Mesendoderm (in vitro differentiated cells): ENCODE results near the gene OR10S1.

Experiments used
- DNase-seq: peaks from one replicate; pipeline ENCODE4 v3.0.0; 2013
- H2AK5ac ChIP-seq: 2 replicates; pipeline ENCODE4 v1.6.1; 2013; ENCODE audit warnings: low read length, inconsistent platforms
- H2BK120ac ChIP-seq: 2 replicates; pipeline ENCODE4 v1.6.1; 2013; ENCODE audit warnings: low read depth, mild to moderate bottlenecking, low read length, moderate library complexity, mixed read lengths
- H2BK15ac ChIP-seq: replicated peaks from 2 replicates; pipeline ENCODE4 v1.6.1; 2013; ENCODE audit warnings: low read depth, mild to moderate bottlenecking, moderate library complexity
- H2BK5ac ChIP-seq: 2 replicates; pipeline ENCODE4 v1.6.1; 2013; ENCODE audit warnings: low read length, inconsistent platforms
- H3K18ac ChIP-seq: 2 replicates; pipeline ENCODE4 v1.6.1; 2013; ENCODE audit warnings: mild to moderate bottlenecking, low read length, mixed read lengths
- H3K23ac ChIP-seq: one replicate; pipeline ENCODE4 v1.6.1; 2013; ENCODE audit warnings: low read length
- H3K27ac ChIP-seq: 2 replicates; pipeline ENCODE4 v1.5.1; 2013; ENCODE audit warnings: low read depth, mild to moderate bottlenecking, inconsistent platforms, low read length, moderate library complexity
- H3K27me3 ChIP-seq: 2 replicates; pipeline ENCODE4 v1.6.1; 2013; ENCODE audit warnings: low read length, control low read depth, mild to moderate bottlenecking, inconsistent platforms; ENCODE audit not compliant: insufficient read depth, poor library complexity
- H3K36me3 ChIP-seq: 2 replicates; pipeline ENCODE4 v1.6.1; 2013; ENCODE audit warnings: low read length, inconsistent platforms; ENCODE audit not compliant: control insufficient read depth, insufficient read depth
- H3K4ac ChIP-seq: one replicate; pipeline ENCODE4 v1.6.1; 2013; ENCODE audit warnings: low read depth, mild to moderate bottlenecking, low read length, moderate library complexity
- H3K4me1 ChIP-seq: 2 replicates; pipeline ENCODE4 v1.6.1; 2013; ENCODE audit warnings: low read depth, low read length, inconsistent platforms; ENCODE audit not compliant: control insufficient read depth
- H3K4me2 ChIP-seq: 2 replicates; pipeline ENCODE4 v1.6.1; 2013; ENCODE audit warnings: low read length
- H3K4me3 ChIP-seq: 2 replicates; pipeline ENCODE4 v1.5.1; 2013; ENCODE audit warnings: mild to moderate bottlenecking, low read length
- H3K56ac ChIP-seq: one replicate; pipeline ENCODE4 v1.6.1; 2013; ENCODE audit warnings: low read length
- H3K79me1 ChIP-seq: 2 replicates; pipeline ENCODE4 v1.6.1; 2013; ENCODE audit warnings: low read length, inconsistent platforms
- H3K79me2 ChIP-seq: 2 replicates; pipeline ENCODE4 v1.6.1; 2013; ENCODE audit warnings: mild to moderate bottlenecking, low read length; ENCODE audit not compliant: control insufficient read depth, insufficient read depth
- H3K9ac ChIP-seq: 2 replicates; pipeline ENCODE4 v1.6.1; 2013; ENCODE audit warnings: low read length, inconsistent platforms
- H4K5ac ChIP-seq: one replicate; pipeline ENCODE4 v1.6.1; 2013; ENCODE audit warnings: low read length
- H4K8ac ChIP-seq: one replicate; pipeline ENCODE4 v1.6.1; 2013; ENCODE audit warnings: low read depth, mild to moderate bottlenecking, control low read depth, low read length, moderate library complexity
- WGBS: extraction: QIAGEN DNeasy Blood & Tissue Kit; methylation state at CpG from one replicate; pipeline ENCODE4 v1.1.7; 2013; ENCODE audit warnings: low lambda C conversion rate, missing lambda C conversion rate; ENCODE audit not compliant: insufficient coverage; ENCODE audit errors: extremely low coverage; 5-methylcytosine and 5-hydroxymethylcytosine counted together

The OR10S1 gene

GRCh38 chr11:123979311-123979710 lies 1.7 kb upstream of the OR10S1 start:
- Histone ChIP-seq H4K8ac (no peak overlapping the region), H3K4ac (no peak overlapping the region), H3K4me3 (no peak overlapping the region), H3K4me1 (no peaks in the 10 kb centered on the region), H2BK5ac (no peak overlapping the region), H3K23ac (no peak overlapping the region), H2BK120ac (no peak overlapping the region), H3K9ac (no peak overlapping the region), H3K27me3 (no peaks in the 10 kb centered on the region), H4K5ac (no peak overlapping the region), H3K27ac (no peak overlapping the region), H3K4me2 (no peak overlapping the region), H3K56ac (no peak overlapping the region), H3K79me1 (no peaks in the 10 kb centered on the region), H2BK15ac (no peak overlapping the region), H3K79me2 (no peaks in the 10 kb centered on the region), H3K18ac (no peak overlapping the region), H3K36me3 (no peaks in the 10 kb centered on the region), H2AK5ac (no peak overlapping the region)
- no peak for DNase-seq
- WGBS, result no CpG with 5 or more reads among the region's 5 CpGs

DNA sequence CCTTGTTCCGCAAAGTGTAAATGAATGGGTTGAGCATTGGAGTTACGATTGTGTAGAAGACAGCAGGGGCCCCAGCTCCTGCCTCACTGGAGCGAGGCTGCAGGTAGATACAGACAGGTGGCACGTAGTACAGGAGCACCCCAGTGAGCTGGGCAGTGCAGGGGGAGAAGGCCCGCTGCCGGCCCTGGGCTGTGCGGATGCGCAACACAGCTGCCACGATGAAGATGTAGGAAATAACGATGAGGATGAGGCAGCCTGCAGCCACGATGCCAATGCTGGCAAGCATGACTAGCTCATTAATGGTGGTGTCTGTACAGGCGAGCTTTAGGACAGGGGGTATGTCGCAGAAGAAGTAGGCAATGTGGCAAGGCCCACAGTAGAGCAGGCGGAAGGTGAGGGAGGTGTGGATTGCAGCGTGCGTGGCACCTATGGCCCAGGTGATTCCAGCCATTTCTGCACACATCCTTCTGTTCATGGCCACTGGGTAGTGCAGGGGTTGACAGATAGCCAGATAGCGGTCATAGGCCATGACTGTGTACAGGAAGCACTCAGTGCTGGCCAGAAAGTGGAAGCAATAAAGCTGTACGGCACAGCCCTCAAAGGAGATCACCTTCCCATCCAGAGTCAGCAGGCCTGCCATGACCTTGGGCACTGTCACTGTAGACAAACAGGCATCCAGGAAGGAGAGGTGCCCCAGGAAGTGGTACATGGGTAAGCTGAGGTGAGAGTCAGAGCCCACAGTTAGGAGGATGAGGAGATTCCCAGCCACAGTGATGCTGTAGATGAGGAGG lies 616 bp downstream of the OR10S1 start:
- Histone ChIP-seq H3K4me1 (no peaks in the 10 kb centered on the region), H3K79me1 (no peaks in the 10 kb centered on the region), H3K27me3 (no peaks in the 10 kb centered on the region), H3K4me3 (no peak overlapping the region), H3K27ac (no peak overlapping the region), H4K5ac (no peak overlapping the region), H3K18ac (no peak overlapping the region), H3K79me2 (no peaks in the 10 kb centered on the region), H3K56ac (no peak overlapping the region), H3K9ac (no peak overlapping the region), H3K4ac (no peak overlapping the region), H2BK5ac (no peak overlapping the region), H3K36me3 (no peaks in the 10 kb centered on the region), H4K8ac (no peak overlapping the region), H2BK120ac (no peak overlapping the region), H3K23ac (no peak overlapping the region), H2BK15ac (no peak overlapping the region), H2AK5ac (peak overlapping the region; percentile 56), H3K4me2 (no peak overlapping the region)
- DNase-seq, result no peak
- no CpG with 5 or more reads among the region's 18 CpGs for WGBS

DNA sequence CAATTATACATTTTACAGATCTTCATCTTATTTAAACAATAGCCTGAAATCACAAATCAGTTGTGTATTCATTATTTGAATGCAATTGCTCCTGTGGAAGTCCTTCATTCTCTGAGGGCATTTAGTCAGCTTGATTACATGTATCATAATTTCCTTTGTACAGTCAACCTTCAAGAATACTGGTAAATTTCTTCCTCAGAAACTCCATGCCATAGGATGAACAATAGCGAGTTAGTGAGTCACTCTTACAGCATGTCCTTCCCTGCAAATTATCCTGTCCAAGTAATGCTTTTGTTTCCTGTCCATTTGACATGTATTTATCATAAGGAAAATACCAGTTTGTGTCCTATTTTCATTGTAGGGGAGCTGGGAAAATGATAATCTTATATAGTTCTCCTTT lies 3.8 kb downstream of the OR10S1 start:
- Histone ChIP-seq H3K56ac (no peak overlapping the region), H3K79me2 (no peaks in the 10 kb centered on the region), H3K36me3 (no peaks in the 10 kb centered on the region), H3K27me3 (no peaks in the 10 kb centered on the region), H3K79me1 (no peaks in the 10 kb centered on the region), H2BK5ac (no peak overlapping the region), H3K18ac (no peak overlapping the region), H3K27ac (no peak overlapping the region), H3K4me3 (no peak overlapping the region), H3K4ac (no peak overlapping the region), H3K9ac (no peak overlapping the region), H3K4me1 (no peaks in the 10 kb centered on the region), H3K23ac (no peak overlapping the region), H2AK5ac (no peak overlapping the region), H4K5ac (no peak overlapping the region), H2BK120ac (no peak overlapping the region), H3K4me2 (no peak overlapping the region), H4K8ac (no peak overlapping the region), H2BK15ac (no peak overlapping the region)
- no peak for DNase-seq
- WGBS, result no CpG with 5 or more reads among the region's 1 CpG

DNA sequence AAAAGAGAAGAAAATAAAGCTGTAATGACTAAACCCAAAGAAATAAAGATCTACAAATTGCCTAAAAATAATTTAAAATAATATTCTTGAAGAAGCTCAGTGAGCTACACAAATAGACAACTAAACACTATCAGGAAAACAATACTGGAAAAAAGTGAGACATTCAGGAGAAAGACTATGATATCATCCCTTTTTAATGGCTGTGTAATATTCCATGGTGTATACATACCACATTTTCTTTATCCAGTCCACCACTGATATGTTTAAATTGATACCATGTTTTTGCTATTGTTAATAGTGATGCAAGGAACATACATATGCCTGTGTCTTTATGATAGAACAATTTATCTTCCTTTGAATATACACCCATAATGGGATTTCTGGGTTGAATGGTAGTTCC lies 20.8 kb downstream of the OR10S1 start:
- Histone ChIP-seq H4K5ac (no peak overlapping the region), H3K79me1 (no peaks in the 10 kb centered on the region), H3K79me2 (no peaks in the 10 kb centered on the region), H3K27ac (no peak overlapping the region), H2BK15ac (no peak overlapping the region), H3K56ac (no peak overlapping the region), H3K4ac (no peak overlapping the region), H3K4me1 (no peaks in the 10 kb centered on the region), H2BK120ac (no peak overlapping the region), H3K9ac (no peak overlapping the region), H3K4me3 (no peak overlapping the region), H3K23ac (no peak overlapping the region), H2BK5ac (no peak overlapping the region), H3K4me2 (no peak overlapping the region), H4K8ac (no peak overlapping the region), H2AK5ac (no peak overlapping the region), H3K18ac (no peak overlapping the region), H3K27me3 (no peaks in the 10 kb centered on the region), H3K36me3 (no peaks in the 10 kb centered on the region)
- no peak for DNase-seq

DNA sequence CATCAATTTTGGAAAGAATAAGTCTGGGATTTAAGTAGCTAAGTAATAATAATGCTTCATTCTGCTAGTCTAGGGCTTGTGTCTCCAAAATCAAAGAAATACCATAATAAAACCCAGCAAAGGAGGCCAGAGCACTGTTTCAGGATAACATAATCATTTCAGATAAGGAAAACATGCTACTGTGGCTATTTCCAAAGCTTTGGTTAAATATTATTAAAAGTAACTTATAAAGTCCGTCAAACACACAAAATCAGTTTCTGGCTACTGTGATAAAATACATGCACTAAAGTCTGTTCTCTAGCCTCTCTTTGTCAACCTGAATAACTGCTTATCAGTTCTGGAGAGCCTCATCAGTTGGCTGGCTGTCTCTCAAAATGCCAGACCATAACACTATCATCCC lies 32.4 kb downstream of the OR10S1 start:
- Histone ChIP-seq H3K4me2 (no peak overlapping the region), H3K9ac (no peak overlapping the region), H3K4me3 (no peak overlapping the region), H3K4ac (no peak overlapping the region), H2BK5ac (no peak overlapping the region), H3K27ac (no peak overlapping the region), H3K79me1 (no peaks in the 10 kb centered on the region), H2BK15ac (no peak overlapping the region), H3K36me3 (no peaks in the 10 kb centered on the region), H2AK5ac (no peak overlapping the region), H2BK120ac (no peak overlapping the region), H3K23ac (no peak overlapping the region), H4K5ac (no peak overlapping the region), H3K56ac (no peak overlapping the region), H3K27me3 (no peaks in the 10 kb centered on the region), H3K4me1 (no peaks in the 10 kb centered on the region), H4K8ac (no peak overlapping the region), H3K79me2 (no peaks in the 10 kb centered on the region), H3K18ac (no peak overlapping the region)
- no peak for DNase-seq
- no CpG with 5 or more reads among the region's 1 CpG for WGBS

- H2AK5ac ChIP-seq, result no peak within 1 kb of the TSS
- H3K4me1 ChIP-seq, result no peaks in the 10 kb centered on the region
- DNase-seq, result no peak
- WGBS, result no CpG with 5 or more reads among the region's 3 CpGs
- no peak within 1 kb of the TSS for H2BK5ac ChIP-seq
- H3K36me3 ChIP-seq, result no peaks in the 10 kb centered on the region
- H2BK15ac ChIP-seq, result no peak within 1 kb of the TSS
- no peak within 1 kb of the TSS for H3K9ac ChIP-seq
- no peaks in the 10 kb centered on the region for H3K27me3 ChIP-seq
- no peak within 1 kb of the TSS for H2BK120ac ChIP-seq
- H3K56ac ChIP-seq, result no peak within 1 kb of the TSS
- H3K4ac ChIP-seq, result no peak within 1 kb of the TSS
- no peaks in the 10 kb centered on the region for H3K79me1 ChIP-seq
- no peak within 1 kb of the TSS for H3K4me3 ChIP-seq
- H3K27ac ChIP-seq, result no peak within 1 kb of the TSS
- no peak within 1 kb of the TSS for H3K4me2 ChIP-seq
- H3K23ac ChIP-seq, result no peak within 1 kb of the TSS
- no peaks in the 10 kb centered on the region for H3K79me2 ChIP-seq
- no peak within 1 kb of the TSS for H4K8ac ChIP-seq
- H4K5ac ChIP-seq, result no peak within 1 kb of the TSS
- H3K18ac ChIP-seq, result no peak within 1 kb of the TSS
Observed at GRCh38 chr11:123943738-123944137, 33.8 kb downstream of the OR10S1 start, which contains the start of gene OR6T1. TSS of gene OR6T1 (minus strand) at chr11:123943838. CDS start at chr11:123943838, 0 bp downstream.
